Stimulated activated CD4-positive, alpha-beta T cell treated with anti-CD3 and anti-CD28 coated beads, Interleukin-1b, Interleukin-23, amount 100 ng/mL, for 4 hours (primary cell): Measurements from ENCODE around the gene NDST4.
"Not testable (repeated sequence)": the region's sequence is repeated elsewhere in the genome, so short reads cannot be mapped to it uniquely, and the experiment has no call there.

ENCODE experiments used
- DNase-seq, 2 donors: peaks; one replicate each; pipeline ENCODE4 v3.0.0-alpha.2; 2020; ENCODE audit warnings: low read depth in 2 of 2

Gene NDST4

DNA sequence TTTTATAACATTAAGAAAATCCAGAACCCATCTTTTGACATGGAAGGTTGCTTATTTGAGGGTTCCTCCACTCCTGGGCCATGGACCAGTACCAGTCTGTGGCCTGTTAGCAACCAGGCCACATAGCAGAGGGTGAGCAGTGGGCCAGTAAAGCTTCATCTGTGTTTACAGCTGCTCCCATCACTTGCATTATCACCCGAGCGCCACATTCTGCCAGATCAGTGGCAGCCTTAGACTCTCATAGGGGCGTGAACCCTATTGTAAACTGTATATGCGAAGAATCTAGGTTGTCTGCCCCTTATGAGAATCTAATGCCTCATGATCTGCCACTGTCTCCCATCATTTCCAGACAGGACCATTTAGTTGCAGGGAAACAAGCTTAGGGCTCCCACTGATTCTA lies 58.6 kb downstream of the NDST4 start:
- DNase-seq = no peak

DNA sequence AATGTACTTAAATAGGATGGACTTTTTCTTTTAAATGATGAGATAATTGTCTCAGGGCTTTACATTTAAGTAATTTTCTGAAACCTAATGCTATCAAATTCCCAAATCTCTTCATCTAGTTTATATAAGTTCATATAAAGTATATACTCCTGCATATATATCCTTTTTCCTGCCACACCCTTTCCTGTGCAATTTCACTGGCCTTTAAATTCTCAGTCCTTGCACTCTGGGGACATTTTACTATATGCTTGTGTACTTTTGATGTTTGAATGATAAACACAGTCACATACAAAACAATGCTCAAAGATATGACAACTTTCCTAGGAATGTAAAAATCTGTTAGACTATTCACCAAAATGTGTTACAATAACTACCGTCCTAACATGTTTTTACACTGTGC lies 60.1 kb downstream of the NDST4 start:
- DNase-seq = no peak

DNA sequence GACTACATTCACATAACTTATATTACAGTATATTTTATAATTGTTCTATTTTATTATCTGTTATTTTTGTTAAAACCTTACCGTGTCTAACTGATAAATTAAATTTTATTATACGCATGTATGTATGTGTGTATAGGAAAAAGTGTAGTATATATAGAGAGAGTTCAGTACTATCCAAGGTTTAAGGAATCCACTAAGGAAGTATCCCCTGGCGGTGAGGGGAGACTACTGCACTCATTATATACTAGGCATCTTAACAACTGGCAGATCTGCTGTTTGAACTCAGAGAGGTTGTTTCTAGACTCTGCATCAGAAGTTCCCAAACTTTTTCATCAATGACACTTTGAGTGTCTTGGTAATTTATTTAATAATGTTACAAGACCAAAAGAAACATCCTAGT lies 70.9 kb downstream of the NDST4 start:
- DNase-seq = no peak

DNA sequence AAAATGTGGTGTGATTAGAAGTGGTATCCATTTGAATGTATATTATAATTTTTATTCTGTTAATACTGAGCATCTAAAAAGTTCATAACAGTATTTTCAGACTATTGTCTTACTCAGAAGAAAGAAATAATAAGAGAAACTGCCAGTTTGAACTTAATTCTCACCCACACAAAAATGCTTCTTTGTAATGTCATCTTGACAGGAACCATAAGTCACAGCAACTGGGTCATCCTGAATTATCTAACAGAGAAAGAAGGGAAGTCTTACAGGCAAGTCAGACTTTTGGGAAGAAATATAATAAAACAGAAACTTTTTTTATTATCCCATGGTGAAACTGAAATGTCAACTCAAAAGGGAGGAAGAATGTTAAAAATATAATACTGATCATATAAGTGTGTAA lies 83.1 kb downstream of the NDST4 start:
- no peak for DNase-seq

DNA sequence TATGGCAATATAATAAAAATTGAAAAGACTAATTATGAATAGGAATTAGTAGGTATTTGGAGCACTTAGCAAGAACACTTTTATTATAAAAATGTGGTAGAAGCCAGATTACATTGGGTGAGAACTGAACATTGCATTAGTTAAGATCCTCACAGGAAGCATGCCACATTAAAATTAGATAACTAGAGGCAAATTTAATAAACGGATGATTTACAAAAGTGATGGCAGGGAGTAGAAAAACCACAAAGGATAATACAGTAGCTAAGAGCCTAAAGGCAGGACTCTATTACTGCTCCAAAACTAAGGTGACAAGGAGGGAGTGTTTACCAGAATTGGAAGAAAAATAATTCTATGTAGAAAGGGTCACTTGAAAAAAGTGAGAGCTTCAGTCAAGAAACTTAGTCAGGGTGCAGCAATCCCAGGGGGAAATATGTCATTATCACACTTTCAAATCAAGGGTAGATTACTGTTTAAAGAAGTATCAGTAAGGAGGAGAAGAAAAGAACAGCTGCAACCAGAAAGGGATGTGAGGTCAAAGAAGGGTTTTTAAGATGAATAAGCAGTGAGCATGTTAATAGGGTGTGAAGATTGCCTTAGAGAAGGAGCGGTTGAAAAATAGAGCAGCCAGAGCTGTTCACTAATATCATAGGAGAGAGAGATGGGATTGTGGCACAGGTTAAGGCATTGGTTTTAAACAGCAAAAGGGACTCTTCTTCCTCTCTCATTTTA lies 84.6 kb downstream of the NDST4 start:
- no peak for DNase-seq

DNA sequence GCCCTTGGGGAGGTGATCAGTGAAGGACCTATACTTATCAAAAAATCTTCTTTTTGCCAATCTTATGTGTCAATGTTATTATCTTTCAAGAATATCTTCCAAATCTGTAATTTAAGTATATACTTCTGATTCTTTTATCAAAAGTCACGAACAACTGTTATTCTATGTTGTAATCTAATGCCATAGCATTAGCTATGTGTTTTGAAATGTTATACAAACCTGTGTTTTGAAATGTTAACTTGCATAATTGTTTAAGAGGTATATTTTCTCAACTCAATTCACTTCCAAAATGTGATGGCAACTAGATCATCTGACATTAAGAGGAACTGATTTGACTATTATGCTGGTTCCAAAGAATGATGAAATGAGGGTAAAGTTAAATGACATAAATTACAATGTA lies 113.5 kb downstream of the NDST4 start:
- no peak for DNase-seq

DNA sequence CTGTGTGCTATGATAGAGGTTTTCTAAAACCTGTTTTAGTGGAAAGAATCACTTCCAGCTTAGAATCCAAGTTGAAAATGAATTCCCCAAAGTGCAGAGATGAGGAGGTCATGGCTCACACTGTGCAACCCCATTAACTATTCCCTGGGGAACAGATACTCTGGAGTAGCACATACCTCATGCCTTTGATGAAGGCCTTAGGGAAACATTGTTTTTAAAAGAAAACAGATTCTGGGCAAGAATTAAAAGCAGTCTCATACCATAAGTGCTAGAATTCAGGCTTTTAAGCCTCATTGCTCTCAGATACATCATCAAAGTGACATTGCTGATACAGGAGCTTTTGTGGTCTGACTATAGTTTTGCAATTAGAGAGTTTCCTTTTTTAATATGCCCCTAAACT lies 115.1 kb downstream of the NDST4 start:
- no peak for DNase-seq

DNA sequence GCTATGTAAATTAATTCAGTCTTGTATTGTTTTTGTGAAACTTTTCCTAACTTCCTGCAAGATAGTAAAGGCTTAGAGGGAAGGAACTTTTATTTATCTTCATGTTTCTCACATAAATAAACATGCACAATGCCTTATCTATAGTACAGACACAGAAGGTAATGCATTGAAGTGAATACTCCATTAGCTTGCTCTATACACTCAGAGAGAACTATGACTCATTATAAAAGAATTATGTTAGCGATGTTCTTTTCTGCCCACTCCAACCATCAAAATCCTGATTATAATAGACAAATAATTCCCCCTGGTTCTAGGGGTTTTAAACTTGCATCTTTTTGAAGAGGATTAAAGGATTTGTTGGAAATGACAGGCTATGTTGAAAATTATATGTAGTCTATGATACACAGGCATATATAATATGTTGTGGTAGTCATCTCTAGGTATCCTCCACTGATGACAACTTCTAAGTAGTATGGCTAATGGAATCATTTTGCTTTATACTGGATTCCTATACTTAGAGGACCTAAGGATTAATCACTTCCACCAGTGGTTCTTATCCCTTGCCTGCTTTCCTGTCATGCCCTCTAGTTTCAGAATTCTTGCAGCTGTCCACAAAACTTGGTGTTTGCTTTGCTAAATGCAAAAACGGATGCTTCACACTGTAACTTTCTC lies 115.7 kb downstream of the NDST4 start:
- DNase-seq = no peak

DNA sequence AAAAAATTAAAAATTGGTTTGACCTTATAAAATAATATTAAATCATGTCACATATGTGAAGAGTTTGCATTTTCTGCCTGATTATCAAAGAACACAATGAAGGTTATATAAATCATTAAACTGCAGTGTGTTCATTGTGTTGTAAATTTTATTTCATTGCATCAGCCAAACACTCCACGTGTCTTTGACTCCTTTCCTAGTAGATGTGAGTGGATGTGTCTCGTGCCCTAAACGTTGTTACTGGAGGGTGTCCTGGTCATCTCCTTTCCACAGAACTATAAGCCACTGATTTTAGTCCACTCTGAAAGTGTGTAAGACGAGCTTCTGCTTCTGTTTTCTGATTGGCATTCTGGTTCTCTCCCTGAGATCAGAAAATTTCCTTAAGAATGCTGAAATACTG lies 127.3 kb downstream of the NDST4 start:
- no peak for DNase-seq

DNA sequence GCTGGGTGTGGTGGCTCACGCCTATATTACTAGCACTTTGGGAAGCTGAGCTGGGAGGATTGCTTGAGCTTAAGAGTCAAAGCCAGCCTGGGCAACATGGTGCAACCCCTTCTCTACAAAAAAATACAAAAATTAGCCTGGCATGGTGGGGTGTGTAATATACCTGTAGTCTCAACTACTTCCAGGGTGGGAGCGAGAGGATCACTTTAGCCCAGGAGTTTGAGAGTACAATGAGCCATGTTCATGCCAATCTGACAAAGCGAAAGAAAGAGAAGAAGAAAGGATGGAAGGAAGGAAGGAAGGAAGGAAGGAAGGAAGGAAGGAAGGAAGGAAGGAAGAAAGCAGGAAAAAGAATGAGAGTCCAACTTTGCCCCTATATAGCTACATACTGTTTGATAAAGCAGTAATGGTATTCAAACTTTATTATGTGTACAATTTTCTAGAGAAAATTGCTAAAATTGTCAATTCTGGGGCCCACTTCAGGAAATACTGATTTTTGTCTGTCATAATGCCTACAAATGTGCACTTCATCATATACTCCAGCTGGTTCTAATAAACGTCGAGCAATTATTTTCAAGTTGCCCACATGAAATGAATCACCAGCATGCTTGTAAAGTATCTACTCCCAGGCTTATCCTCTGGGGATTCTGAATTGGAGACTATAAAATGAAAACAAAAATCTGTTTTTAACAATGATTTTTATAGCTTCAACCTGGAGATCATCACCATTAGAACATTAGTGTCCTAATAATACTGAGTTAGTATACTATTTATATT lies 132.3 kb downstream of the NDST4 start:
- no peak for DNase-seq

DNA sequence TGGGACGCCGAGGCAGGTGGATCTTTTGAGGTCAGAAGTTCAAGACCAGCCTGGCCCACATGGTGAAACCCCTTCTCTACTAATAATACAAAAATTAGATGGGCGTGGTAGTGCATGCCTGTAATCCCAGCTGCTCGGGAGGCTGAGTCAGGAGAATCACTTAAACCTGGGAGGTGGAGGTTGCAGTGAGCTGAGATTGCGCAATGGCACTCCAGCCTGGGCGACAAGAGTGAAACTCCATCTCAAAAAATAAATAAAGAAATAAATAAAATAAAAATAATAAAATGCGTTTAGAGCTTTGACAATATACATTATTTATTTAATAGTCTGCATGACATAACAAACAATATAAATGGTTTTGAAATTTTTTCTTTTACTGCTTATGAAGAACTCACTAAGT lies 133.0 kb downstream of the NDST4 start:
- DNase-seq = not testable (repeated sequence)

DNA sequence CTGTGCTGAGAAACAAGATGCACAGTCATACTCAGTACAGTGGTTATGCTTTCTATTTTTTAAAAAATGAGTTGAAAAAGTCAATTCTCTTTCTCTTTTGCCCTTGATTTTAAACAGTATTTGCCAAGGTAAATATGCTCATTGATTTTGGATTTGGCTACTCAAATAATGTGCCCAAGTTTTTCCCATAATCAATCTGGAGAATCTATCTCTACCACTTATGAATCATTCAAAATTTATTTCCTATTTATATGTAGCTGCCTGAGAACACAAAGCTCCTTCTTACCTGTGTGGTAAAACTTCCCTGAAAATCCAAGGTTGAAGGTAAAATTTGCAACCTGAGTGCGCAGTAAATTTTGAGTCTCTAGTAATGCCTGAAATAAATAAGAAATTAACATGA lies 136.5 kb downstream of the NDST4 start:
- no peak for DNase-seq

DNA sequence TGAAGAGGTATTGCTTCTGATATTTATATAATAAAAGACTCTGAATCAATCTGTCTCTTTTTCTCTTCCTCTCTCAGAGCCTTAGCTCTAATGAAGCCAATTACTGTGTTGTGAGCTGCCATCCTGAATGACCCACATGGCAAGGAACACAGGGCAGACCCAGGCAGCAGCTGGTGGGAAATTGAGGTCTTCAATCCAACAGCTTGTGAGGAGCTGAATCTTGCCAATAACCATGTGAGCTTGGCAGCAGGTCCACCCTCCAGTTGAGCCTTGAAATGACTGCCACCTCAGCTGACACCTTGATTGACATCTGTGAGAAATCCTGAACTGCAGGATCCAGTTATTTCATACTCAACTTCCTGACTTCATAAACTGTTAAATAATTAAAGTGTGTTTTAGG lies 149.4 kb downstream of the NDST4 start:
- no peak for DNase-seq

DNA sequence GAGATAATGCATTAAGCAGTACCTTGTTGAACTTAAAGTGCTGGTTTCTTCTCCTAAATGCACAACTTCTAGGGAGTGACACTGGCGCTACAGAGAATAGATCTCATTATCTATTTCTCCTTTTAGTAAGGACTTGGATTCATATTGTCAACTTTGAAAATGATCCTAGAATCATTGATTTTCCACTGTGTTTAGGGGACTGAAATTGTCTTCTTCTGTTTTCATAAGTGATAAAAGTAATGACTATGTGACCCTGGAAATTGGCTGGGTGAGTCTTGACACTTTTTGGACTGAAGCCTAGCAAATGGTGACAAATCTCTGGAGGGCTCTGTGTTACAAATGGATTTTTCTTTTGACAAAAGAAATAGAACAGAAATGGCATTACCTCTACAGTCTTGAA lies 167.8 kb downstream of the NDST4 start:
- no peak for DNase-seq

DNA sequence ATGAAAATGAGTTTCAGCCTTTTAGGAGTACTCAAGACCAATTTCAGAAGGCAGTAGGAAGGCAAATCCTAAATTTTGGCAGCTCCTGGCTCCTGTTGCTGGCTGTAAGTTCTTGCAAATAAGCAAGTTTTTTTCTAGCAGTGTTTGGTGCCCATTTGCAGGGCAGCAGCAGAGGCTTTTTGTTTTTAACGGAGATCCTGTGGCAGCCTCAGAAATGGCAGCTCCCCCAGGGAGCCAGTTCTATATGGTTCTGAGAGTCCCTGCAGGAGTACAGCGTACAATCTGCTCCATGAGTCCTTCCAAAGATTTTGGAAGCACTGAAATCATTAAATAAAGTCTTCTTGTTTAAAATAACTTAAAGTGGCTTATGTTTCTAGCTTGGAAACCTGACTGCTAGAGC lies 171.9 kb downstream of the NDST4 start:
- DNase-seq = no peak

DNA sequence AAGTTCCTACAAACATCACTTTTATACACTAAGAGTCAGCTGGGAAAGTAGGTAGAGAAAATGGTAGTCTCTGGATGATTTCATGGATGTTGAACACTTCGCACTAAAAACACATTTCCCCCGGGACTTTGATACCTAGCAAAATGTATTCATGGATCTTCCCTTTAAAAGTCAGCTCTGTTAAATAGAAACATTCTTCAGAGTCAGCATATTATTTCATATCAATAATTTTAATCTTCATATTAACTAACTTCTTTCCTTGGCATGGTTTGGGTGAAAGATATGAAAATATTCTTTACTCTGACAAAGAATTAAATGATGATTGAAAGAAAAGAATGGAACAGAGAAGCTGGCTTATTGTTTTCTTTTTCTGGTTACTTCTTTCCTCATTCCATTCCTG lies 185.5 kb downstream of the NDST4 start:
- DNase-seq = no peak

DNA sequence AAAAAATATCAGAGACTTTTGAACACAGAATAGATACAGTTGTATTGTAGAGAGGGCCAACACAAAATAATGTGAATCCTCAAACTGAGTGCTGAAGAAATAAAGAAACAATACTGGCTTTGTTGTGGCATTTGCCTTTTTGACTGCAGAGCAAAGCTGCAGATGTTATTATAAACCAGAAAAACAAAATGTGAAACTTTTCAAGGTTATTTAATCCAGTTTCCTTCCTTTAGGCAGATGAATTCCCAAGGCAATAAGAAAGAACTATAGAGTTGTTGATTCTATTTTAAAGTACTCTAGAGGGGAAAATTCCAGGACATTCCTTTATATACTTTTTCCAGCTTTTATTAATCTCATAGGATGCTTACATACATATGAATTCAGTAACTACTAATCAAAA lies 186.8 kb downstream of the NDST4 start:
- DNase-seq = no peak

DNA sequence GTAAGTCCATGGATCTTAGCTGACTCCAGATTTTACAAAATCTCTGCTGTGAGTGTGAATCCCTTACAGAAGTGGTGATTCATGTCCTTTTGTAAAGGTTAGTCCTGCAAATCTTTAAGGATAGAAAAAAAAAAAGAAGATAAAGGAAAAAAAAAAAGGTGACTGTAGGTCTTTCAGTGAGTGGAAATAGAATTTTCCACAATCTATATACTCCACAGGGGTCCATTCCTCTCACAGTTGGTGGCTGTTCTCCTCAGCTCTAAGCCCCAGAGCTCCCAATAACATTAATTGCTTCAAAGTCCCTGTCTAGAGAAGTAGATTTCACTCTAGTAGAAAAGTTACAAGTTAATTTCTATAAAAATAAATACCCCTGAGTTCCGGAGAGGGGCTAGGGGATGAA lies 189.1 kb downstream of the NDST4 start:
- DNase-seq = no peak

DNA sequence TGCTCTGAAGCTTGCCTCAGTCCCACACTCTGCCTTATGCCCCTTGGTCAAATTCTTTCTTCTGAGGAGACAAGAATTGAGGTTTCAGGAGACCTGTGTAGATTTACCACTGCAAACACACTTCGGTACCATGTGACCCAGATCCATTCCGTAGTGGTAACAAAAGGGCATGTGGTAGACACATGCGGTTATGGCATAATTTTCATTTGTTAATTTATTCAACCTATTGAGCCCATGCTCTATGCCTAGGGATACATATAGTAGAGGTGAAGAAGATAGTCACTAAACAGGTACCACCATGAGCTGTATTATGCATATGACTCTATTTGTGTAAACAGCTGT lies 190.9 kb downstream of the NDST4 start:
- DNase-seq = no peak

DNA sequence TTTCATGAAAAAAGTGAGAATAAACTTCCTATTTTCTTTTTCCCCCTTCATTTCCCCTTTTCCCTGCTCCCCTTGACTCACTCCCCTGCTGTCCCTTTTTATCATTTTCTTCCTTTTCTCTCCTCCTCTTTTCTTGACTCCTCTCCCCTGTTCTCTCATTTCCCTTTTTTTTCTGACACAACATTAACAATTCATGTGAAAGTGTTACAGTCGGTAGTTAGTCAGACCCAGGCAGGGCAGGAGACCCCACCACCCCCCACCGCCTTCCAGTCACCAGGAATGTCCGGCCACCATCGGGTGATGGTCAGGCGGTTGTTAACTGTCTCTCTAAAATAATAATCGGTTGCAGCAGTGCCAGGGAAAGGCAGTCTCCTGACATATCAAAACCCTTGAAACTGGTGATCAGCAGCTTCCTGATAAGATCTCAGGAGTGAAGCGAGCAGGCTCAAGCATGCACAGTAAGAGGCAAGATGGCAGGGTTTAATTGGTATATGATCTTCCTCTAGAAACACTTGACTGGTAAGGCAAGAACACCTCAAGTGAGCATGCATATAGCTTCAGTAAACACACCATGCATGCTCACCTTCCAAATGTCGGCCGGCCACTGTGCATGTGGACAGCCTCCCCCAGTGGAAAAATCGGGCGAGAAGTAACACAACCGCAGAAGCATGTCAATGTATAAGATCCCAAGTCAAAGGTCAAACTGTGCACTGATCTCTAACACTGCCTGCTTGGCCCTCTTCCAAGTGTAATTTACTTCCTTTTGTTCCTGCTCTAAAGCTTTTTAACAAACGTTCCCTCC lies 191.4 kb downstream of the NDST4 start:
- no peak for DNase-seq

DNA sequence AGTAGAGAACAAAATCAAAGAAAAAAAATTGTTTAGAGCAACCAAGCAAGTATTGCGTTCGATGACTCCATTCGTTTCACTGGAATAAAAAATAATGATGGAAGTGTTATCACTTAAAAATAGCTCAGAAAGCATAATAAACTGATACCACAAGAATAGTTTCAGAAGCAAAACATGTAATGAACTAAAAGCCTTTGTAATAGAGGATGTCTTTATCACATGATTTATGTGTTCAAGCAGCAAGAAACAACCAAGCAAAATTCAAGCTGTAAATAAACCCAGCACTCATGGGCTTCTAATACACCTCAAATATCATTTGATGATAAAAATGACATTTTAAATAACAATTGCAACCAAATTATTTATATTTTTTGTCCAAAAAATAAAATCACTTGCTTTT lies 192.2 kb downstream of the NDST4 start:
- DNase-seq = no peak

DNA sequence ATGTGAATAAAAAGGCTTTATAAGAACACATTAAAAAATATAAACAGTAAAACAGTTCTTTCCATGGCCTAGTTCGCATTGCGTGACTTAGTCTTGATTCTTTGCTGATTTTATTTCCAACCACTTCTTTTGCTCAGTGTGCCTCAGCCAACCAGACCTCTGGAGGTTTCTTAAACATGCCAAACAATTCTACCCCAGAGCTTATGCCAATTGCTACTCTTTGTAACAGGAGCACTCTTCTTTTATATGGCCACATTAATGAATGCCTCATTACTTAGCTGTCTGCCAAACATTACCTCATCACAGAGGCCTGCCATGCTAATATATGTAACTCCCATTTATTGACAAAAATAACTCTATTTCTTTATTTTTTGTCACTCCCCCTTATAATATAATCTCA lies 202.3 kb downstream of the NDST4 start:
- DNase-seq = no peak
